ENCODE results near the gene FBXW11. TPM values are rescaled to one million over a fixed set of nuclear protein-coding genes. Genes with fewer than 3 reads are reported as not detected.

Gene FBXW11
- total RNA-seq, 2 donors from 2014 or later, result 43.2 to 55.2 TPM

DNA sequence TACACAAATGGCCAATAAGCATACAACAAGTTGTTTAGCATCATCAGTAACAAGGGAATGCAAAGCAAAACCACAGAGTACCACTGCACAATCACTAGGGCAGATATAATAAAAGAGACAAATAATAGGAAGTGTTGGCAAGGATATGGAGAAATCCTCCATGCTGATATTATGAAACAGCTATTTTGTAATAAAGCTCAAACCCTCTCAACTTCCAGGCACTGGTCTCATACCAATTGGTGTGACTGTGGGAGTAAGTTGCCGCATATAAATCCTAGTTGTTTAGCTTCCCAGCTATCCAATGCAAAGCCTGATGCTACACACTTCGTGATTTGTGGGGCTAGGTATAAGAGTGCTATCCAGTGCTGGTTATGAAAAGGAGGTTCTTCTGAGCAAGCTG, 132.2 kb downstream of the FBXW11 start:
- H3K27ac Mint-ChIP-seq, result no peak overlapping the region
- ATAC-seq (replicated peaks in 1 of 2), result no peak
- no peaks in the 10 kb centered on the region for H3K4me1 Mint-ChIP-seq (ENCODE audit: low read depth)
- H3K27me3 Mint-ChIP-seq (ENCODE audit: low read depth), result no peaks in the 10 kb centered on the region
- H3K36me3 Mint-ChIP-seq (ENCODE audit: insufficient read depth in 2 of 2), result peaks cover 1 to 14% of the 10 kb centered on the region in 2 donors
- H3K9me3 Mint-ChIP-seq, result no peaks in the 10 kb centered on the region
- no peak overlapping the region for H3K4me3 Mint-ChIP-seq
- DNase-seq, result no peak

DNA sequence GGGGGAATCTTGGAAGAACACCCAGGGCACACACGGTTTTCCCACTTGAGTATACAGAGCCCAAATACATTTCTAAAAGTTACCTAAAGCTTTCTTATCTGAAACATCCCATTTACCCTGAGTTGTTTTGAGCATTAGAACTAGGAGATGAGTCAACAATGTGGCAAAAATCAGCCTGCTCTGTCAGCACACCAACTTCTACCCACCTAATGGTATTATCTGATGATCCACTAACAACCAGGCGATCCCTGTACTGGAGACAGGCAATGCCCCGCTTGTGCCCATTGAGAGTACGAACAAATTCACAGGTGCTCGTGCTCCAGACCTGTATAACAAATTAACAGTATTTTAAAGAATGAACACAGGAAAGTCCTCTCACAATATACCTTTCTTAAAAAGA, 133.8 kb downstream of the FBXW11 start:
- Mint-ChIP-seq H3K4me3 (no peak overlapping the region), H3K27ac (no peak overlapping the region), H3K4me1 (ENCODE audit: low read depth) (no peaks in the 10 kb centered on the region), H3K9me3 (no peaks in the 10 kb centered on the region), H3K36me3 (ENCODE audit: insufficient read depth in 2 of 2) (peaks cover 3 to 24% of the 10 kb centered on the region in 2 donors), H3K27me3 (ENCODE audit: low read depth) (no peaks in the 10 kb centered on the region)
- DNase-seq (no peak), ATAC-seq (replicated peaks in 1 of 2) (no peak)

DNA sequence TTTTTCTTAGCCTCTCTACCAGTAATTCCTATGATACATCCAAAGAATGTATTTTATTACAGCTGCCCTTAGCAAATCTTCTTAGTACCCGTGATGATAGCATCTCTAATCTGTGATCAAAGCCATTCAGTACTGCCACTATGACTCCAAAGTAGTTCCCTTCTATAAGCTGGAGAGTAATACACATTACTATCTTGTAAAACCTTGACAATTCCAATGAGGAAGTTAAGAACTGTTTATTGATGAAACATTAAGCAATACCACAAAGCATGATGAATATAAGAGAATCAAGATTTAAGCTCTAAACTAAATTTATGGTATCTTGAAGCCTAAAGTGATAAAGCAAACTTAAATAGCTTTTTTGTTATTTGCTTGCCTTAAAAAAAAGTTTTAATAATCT, 134.7 kb downstream of the FBXW11 start:
- no peak for ATAC-seq (replicated peaks in 1 of 2)
- no peak overlapping the region for H3K27ac Mint-ChIP-seq
- no peaks in the 10 kb centered on the region for H3K27me3 Mint-ChIP-seq (ENCODE audit: low read depth)
- peaks cover 2 to 24% of the 10 kb centered on the region in 2 donors for H3K36me3 Mint-ChIP-seq (ENCODE audit: insufficient read depth in 2 of 2)
- H3K4me3 Mint-ChIP-seq, result no peak overlapping the region
- no peaks in the 10 kb centered on the region for H3K4me1 Mint-ChIP-seq (ENCODE audit: low read depth)
- H3K9me3 Mint-ChIP-seq, result no peaks in the 10 kb centered on the region
- no peak for DNase-seq

DNA sequence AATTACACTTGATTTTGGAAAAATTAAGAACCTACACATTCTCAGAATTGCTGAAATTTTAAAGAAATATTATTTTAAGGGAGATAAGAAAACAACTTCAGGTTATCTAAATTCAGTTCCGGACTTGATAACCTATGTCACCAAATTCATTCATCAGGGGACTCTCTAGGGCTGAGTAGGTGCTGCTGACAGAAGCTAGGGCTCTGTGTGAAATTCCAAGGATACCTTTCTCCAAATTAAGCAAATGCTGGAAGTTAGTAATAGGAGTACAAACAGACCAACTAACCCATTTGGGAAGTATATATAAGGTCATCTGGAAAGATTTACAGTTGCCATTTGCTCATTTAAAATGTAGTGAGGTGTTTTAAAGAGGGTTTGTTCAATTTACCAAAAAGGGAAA, 136.5 kb downstream of the FBXW11 start:
- ATAC-seq (replicated peaks in 1 of 2) (no peak), DNase-seq (no peak)
- Mint-ChIP-seq H3K36me3 (ENCODE audit: insufficient read depth in 2 of 2) (peaks cover 2 to 27% of the 10 kb centered on the region in 2 donors), H3K27ac (no peak overlapping the region), H3K9me3 (no peaks in the 10 kb centered on the region), H3K27me3 (ENCODE audit: low read depth) (no peaks in the 10 kb centered on the region), H3K4me3 (no peak overlapping the region), H3K4me1 (ENCODE audit: low read depth) (no peaks in the 10 kb centered on the region)

DNA sequence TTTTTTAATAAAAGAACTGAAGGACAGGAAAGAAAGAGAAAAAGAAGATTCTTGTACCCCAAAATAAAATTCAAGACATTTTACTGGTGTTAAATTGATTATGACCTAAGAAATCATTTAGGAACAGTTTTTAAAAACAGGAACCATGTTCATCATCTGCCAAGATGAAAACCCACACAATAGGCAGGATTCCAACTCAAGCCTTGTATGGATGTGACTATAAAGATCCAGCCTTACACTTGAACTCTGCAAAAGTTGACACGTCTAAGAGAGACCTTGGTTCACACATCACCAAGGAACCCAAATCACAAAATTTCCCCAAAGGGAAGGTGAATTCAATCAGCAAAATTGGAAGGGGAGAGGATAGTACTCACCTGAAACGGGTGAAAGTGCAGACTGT, 138.2 kb downstream of the FBXW11 start:
- DNase-seq (no peak), ATAC-seq (replicated peaks in 1 of 2) (no peak)
- no peaks in the 10 kb centered on the region for H3K9me3 Mint-ChIP-seq
- H3K36me3 Mint-ChIP-seq (ENCODE audit: insufficient read depth in 2 of 2), result peaks cover 2 to 25% of the 10 kb centered on the region in 2 donors
- H3K27me3 Mint-ChIP-seq (ENCODE audit: low read depth), result no peaks in the 10 kb centered on the region
- no peak overlapping the region for H3K4me3 Mint-ChIP-seq
- no peaks in the 10 kb centered on the region for H3K4me1 Mint-ChIP-seq (ENCODE audit: low read depth)
- H3K27ac Mint-ChIP-seq, result no peak overlapping the region

DNA sequence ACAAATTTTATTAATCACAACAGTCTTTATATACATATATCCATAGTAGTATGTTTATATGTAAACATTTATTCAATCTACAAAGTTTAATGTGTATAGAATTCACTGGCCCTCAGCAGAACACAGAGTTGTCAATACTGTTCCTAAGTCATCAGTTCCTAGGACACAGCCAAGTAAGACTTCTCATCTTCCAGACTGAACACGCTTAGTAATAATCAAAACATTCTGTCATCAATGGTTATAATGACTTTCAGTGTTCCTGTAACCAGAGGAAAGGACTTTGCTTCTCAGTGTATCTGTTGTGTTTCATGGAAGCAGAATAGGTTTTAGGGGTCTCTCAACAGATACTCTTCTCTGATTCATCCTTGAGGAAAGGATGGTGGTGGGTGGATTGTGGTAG, 138.7 kb downstream of the FBXW11 start:
- no peaks in the 10 kb centered on the region for H3K9me3 Mint-ChIP-seq
- no peaks in the 10 kb centered on the region for H3K4me1 Mint-ChIP-seq (ENCODE audit: low read depth)
- peaks cover 2 to 27% of the 10 kb centered on the region in 2 donors for H3K36me3 Mint-ChIP-seq (ENCODE audit: insufficient read depth in 2 of 2)
- ATAC-seq (replicated peaks in 1 of 2) (no peak), DNase-seq (no peak)
- no peaks in the 10 kb centered on the region for H3K27me3 Mint-ChIP-seq (ENCODE audit: low read depth)
- H3K4me3 Mint-ChIP-seq, result no peak overlapping the region
- H3K27ac Mint-ChIP-seq, result no peak overlapping the region

DNA sequence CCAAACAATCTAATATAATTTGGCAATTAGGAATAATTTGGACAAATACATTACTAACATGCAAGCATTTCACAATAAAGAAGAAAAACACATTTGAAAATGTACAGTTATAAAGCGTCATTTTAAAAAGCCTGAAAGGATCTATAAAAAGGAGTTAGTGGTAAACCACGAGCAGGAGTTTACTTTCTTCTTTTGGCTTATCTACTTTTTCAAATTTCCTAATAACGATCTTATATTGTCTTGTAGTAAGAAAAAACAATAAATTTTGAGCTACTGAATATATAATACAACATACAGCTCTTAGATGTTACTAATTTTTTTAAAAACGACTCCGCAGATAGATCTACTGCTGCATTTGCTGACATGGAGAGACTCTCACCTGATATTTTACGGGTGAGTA, 141.0 kb downstream of the FBXW11 start:
- H3K4me3 Mint-ChIP-seq, result no peak overlapping the region
- ATAC-seq (replicated peaks in 1 of 2) (no peak), DNase-seq (no peak)
- no peak overlapping the region for H3K27ac Mint-ChIP-seq
- H3K36me3 Mint-ChIP-seq (ENCODE audit: insufficient read depth in 2 of 2), result peaks cover 2 to 20% of the 10 kb centered on the region in 2 donors
- no peaks in the 10 kb centered on the region for H3K9me3 Mint-ChIP-seq
- no peaks in the 10 kb centered on the region for H3K27me3 Mint-ChIP-seq (ENCODE audit: low read depth)
- no peaks in the 10 kb centered on the region for H3K4me1 Mint-ChIP-seq (ENCODE audit: low read depth)

DNA sequence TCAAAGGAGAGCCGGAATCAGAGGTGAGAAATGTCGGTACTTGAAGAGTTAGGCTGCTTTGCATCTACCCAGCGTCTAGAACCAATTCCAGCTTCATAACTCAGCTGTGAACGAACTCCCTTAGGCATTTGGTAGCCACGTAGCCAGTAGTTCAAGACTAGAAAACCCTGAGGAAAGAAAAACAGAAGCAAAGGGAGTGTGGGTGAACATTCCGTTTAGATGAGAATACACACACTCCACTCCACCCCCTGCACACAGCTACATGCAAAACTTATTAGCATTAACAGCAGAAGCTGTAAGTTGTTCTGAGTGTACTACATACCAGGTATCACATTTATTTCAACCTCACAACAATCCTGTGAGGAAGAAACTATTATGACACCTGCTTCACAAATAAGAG, 142.5 kb downstream of the FBXW11 start:
- no peaks in the 10 kb centered on the region for H3K4me1 Mint-ChIP-seq (ENCODE audit: low read depth)
- ATAC-seq (replicated peaks in 1 of 2), result no peak
- no peaks in the 10 kb centered on the region for H3K27me3 Mint-ChIP-seq (ENCODE audit: low read depth)
- H3K27ac Mint-ChIP-seq, result no peak overlapping the region
- DNase-seq, result no peak
- no peaks in the 10 kb centered on the region for H3K9me3 Mint-ChIP-seq
- H3K36me3 Mint-ChIP-seq (ENCODE audit: insufficient read depth in 2 of 2), result peaks cover 2 to 17% of the 10 kb centered on the region in 2 donors
- H3K4me3 Mint-ChIP-seq, result no peak overlapping the region

DNA sequence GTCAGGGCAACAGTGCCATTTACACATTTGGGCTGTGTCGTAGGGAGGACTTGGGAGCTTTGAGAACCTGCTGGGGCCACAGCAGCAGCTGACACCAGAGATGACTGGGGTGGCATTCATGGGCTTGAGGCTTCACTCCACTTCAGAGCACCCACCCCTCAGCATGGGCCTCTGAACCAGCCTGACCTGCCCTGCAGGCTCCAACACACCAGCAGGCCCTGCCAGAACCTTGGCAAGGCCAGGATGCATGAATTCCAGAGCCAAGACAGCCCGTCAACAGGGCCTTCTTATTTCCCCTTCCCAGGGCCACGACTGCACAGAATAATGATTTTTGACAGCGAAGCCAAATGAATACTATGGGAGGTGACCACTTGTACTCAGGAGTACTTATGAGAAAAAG, 143.8 kb downstream of the FBXW11 start:
- Mint-ChIP-seq H3K9me3 (no peaks in the 10 kb centered on the region), H3K4me3 (no peak overlapping the region), H3K27ac (no peak overlapping the region), H3K4me1 (ENCODE audit: low read depth) (no peaks in the 10 kb centered on the region), H3K36me3 (ENCODE audit: insufficient read depth in 2 of 2) (peaks cover 0 to 10% of the 10 kb centered on the region in 2 donors), H3K27me3 (ENCODE audit: low read depth) (no peaks in the 10 kb centered on the region)
- ATAC-seq (replicated peaks in 1 of 2) (no peak), DNase-seq (no peak)

DNA sequence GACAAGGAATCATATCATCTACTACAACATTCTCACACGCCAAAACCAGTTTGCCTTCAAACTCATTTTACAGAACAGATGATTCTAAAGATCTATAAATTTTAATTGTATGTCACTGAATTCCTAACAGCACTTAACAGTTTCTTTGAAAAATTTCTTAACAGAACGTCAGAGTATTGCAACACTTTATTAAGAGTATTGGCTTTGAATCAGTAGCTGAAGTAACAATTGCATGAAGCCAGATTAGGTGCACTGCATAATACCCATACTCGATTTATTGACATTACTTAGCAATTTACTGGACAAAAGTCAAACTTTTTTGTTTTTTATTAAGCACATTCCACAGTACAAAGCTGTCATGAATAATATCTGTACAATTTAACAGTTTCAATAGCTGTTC, 145.1 kb downstream of the FBXW11 start:
- Mint-ChIP-seq H3K36me3 (ENCODE audit: insufficient read depth in 2 of 2) (peaks cover 0 to 10% of the 10 kb centered on the region in 2 donors), H3K4me1 (ENCODE audit: low read depth) (no peaks in the 10 kb centered on the region), H3K27ac (no peak overlapping the region), H3K4me3 (no peak overlapping the region), H3K9me3 (no peaks in the 10 kb centered on the region), H3K27me3 (ENCODE audit: low read depth) (no peaks in the 10 kb centered on the region)
- no peak for DNase-seq
- no peak for ATAC-seq (replicated peaks in 1 of 2)

DNA sequence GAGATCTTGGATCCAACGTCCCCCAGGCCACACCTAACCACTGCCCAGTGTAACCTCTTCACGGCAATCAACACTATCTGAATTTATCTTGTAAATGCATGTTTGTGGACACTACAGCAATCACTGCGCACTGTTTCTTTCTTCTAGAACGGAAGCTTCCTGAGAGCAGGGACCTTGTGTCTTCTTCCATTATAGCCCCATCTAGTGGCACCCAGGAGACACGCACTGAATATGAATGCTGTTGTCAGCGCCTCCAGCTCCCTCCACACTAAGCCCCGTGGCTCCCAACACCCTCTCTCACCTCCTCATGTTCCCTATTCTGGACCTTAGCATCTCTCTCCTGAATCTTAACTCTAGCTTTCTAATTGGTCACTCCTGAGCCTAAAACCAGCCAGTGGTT, 148.1 kb downstream of the FBXW11 start:
- no peaks in the 10 kb centered on the region for H3K9me3 Mint-ChIP-seq
- H3K36me3 Mint-ChIP-seq (ENCODE audit: insufficient read depth in 2 of 2), result peaks cover 0 to 6% of the 10 kb centered on the region in 2 donors
- no peak for DNase-seq
- H3K27me3 Mint-ChIP-seq (ENCODE audit: low read depth), result no peaks in the 10 kb centered on the region
- ATAC-seq (replicated peaks in 1 of 2), result no peak
- no peaks in the 10 kb centered on the region for H3K4me1 Mint-ChIP-seq (ENCODE audit: low read depth)
- H3K27ac Mint-ChIP-seq, result no peak overlapping the region
- H3K4me3 Mint-ChIP-seq, result no peak overlapping the region

DNA sequence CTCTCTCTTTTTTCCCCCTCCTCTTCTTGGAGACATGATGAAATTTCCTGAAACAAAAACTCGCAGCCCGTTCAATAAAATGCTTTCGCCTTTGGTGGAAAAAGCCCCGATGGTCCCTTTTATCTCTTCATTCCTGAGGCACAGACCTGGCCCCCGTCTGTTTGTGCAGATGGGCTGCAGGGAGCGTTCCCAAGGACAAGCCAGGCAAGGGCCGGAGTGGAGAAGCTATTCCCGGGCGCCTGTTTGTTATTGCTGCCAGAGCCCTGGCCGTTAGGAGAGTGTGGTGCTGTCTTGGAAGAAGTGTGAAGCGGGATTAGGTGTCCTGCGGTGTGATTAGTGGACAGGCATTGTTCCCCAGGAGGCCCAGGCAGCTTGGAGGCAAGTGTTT, 149.0 kb downstream of the FBXW11 start:
- Mint-ChIP-seq H3K36me3 (ENCODE audit: insufficient read depth in 2 of 2) (peaks cover 0 to 4% of the 10 kb centered on the region in 2 donors), H3K27ac (no peak overlapping the region), H3K9me3 (no peaks in the 10 kb centered on the region), H3K27me3 (ENCODE audit: low read depth) (no peaks in the 10 kb centered on the region), H3K4me1 (ENCODE audit: low read depth) (no peaks in the 10 kb centered on the region), H3K4me3 (no peak overlapping the region)
- DNase-seq, result no peak
- ATAC-seq (replicated peaks in 1 of 2), result no peak

DNA sequence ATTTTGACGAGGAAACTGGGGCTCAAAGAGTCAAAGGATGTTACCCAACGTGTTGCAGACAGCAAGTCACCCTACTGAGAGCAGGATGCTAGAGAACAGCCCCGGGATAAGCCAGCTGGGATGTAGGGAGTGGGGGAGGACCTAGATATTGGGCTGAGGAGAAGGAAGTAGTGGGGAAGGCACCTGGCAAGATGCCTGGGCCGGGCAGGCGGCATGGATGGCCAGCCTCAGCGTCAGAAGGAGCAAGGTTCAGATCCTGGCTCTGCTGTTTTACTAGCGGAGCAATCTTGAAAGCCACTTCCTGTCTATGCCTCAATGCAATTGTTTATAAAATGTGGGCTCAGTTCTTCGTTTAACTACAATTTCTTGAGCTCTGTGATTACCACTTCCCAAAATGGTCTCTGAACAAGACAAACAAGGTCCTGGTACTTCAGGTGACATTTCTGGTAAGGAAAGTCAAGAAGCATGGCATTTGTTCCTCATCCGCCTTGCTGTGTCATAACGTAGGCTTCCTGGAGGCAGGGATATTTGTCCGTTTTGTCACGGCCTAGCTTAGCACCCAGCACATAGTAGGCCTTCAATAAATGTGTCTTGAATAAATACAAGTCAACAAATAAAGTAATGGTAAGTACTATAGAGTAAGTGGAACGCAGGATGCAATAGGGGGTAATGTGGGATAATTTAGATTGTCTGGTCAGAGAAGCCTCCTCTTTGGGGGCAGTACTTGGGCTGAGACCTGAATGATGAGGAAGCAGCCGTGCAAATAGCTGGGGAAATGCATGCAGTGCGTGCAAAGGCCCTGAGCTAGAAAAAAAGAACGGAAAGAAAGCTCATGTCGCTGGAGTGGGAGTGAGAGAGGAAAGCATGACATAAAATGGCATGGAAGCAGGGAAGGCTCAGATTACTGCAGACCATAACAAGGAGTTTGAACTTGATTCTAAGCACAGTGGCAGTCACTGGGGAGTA, 150.4 kb downstream of the FBXW11 start:
- Mint-ChIP-seq H3K4me1 (ENCODE audit: low read depth) (no peaks in the 10 kb centered on the region), H3K36me3 (ENCODE audit: insufficient read depth in 2 of 2) (peaks cover 0 to 4% of the 10 kb centered on the region in 2 donors), H3K4me3 (no peak overlapping the region), H3K27me3 (ENCODE audit: low read depth) (no peaks in the 10 kb centered on the region), H3K9me3 (no peaks in the 10 kb centered on the region), H3K27ac (no peak overlapping the region)
- ATAC-seq (replicated peaks in 1 of 2), result no peak
- no peak for DNase-seq

DNA sequence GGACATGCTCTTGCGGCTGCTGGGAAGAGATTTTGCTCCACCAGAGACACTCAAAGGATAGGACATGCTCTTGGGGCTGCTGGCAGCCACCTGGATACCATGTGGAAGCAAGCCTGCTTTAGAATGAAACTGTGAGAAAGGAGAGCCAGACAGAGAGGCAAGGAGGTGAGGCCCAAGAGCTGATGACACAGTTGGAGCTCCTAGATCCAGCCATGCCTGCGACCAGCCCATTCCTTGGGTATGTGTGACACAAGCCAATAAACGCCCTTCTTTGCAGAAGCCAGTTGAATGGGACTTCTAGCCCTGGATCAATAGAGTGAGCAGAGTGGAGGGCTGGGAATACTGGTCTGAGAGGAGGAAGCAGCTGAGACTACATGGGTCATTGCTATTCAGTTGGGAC, 151.2 kb downstream of the FBXW11 start:
- ATAC-seq (replicated peaks in 1 of 2), result no peak
- Mint-ChIP-seq H3K36me3 (ENCODE audit: insufficient read depth in 2 of 2) (peaks cover 0 to 4% of the 10 kb centered on the region in 2 donors), H3K4me1 (ENCODE audit: low read depth) (no peaks in the 10 kb centered on the region), H3K9me3 (no peaks in the 10 kb centered on the region), H3K27ac (no peak overlapping the region), H3K4me3 (no peak overlapping the region), H3K27me3 (ENCODE audit: low read depth) (no peaks in the 10 kb centered on the region)
- DNase-seq, result no peak

Measured in activated T-cell treated with anti-CD3 and anti-CD28 coated beads, Interleukin-2, amount 50 U/mL, for 72 hours (primary cell).